GM21526 (cell line): ENCODE results near the gene PLCH2.

Experiments used
- ATAC-seq: cut with Tn5 transposase; IDR thresholded peaks from one replicate; pipeline ENCODE4 v1.9.1; 2021; ENCODE audit warnings: moderate library complexity; ENCODE audit not compliant: unreplicated experiment, low FRiP score

The PLCH2 gene

GRCh38 chr1:2526824-2527555, 50.9 kb downstream of the PLCH2 start:
- peak; percentile 27 for ATAC-seq

GRCh38 chr1:2527556-2527860, 51.4 kb downstream of the PLCH2 start:
- ATAC-seq: no peak

DNA sequence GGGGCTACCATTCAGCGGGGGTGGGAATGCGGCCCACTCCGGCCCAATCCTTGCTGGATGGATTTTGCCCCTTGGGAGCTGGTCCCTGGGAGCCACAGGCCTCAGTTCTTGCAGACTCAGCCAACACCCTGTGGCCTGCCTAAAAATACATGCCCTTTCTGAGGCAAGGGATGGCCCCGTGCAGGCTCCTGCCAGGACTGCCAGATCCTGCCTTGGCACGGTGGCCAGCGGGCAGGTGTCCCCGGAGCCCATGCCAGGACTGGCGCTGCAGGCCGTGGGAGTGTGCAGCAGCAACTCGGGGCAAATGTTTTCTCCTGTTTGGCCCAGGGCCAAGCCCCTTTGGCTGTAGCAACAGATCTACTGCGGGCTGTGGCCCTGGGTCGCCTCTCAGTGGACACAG, 51.9 kb downstream of the PLCH2 start:
- ATAC-seq: no peak

DNA sequence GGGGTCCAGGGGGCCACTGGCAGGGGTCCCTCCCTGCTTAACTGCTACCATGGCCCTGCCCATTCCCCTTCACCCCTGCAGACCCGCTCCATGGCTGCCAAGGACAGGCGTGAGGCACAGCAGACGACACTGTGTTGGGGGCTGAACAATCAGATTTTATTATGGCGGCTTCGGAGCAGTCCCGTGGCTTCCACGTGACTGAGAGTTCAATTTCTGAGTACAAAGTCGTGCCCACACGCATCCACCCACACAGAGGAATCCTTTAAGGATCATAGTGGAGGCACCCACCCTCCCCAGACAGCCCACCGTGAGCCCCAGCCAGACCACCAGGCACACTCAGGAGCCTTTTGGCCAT, 52.5 kb downstream of the PLCH2 start:
- no peak for ATAC-seq

DNA sequence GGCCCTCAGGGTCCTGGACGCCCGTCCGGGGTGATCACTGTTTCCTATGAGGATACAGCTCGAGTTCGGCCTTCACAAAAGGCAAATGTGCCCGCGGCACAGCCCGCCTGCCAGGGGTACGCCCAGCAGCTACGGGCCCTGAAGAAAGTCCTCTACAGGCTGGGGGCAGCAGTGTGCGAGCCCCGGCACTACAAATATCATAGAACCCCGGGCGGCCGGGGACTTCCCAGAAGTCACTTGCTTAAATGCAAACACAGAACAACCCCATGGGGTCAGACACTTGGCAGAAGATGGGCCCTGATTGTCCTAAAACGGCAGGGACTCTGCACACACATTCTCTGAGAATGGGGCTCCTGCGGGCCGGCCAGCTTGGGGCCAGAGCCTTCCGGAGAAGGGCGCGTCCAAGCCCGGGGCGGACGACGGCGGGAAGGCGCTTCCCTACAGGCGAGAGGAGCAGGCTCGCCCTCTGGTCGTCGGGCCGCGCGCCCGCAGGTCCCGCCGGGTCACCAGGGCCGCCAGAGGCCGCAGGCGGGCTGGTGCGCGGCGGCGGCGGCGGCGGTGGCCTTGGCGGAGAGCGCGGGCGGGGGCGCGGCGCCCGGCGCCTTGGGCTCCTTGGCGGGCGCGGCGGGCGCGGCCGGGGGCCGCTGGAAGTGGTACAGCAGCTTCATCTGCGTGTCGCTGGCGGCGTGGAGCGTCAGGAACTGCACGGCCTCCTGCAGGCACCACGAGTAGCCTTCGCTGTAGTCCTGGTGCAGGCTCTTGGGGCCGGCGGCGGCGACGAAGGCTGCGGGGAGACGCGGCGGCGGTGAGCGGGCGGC, 53.1 kb downstream of the PLCH2 start:
- ATAC-seq: no peak

DNA sequence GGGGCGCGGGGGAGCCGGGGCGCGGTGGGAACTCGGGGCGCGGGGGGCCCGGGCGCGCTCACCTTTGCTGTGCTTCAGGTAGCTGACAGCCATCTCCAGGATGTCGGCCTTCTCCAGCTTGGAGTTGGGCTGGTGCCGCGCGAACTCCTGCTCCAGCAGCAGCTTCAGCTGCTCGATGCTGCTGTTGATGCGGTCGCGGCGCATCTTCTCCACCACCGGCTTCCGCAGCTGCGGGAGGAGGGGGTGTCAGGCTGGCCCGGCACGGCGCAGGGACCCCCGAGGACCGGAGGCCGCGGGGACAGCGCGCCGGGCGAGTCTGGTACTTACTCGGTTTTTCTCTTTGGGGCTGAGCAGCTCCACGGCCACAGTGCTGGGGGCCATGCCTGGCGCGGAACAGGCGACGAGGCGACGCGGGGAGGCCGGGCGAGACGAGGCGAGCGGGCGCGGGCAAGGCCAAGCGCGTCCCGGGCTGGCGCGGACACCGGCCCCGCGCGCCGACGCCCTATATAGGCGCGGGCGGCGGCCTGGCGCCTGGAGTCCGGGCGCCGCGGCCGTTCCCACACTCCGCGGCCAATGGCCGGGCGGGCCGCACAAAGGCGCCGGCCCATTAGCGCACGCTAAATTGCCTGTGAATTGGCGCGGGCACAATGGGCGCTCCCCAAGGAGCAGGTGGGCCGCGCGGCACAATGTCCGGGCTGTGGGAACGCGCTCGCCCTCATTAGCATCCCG, 53.9 kb downstream of the PLCH2 start, which contains the start of gene HES5:
HES5 (minus strand) TSS at position 480 of the 729 bp plus-strand sequence; CDS start at position 381, 99 bp downstream.
- ATAC-seq: no peak

- no peak for ATAC-seq
Observed at GRCh38 chr1:2530513-2531361, 54.6 kb downstream of the PLCH2 start.

GRCh38 chr1:2532485-2533160, 56.5 kb downstream of the PLCH2 start:
- no peak for ATAC-seq

DNA sequence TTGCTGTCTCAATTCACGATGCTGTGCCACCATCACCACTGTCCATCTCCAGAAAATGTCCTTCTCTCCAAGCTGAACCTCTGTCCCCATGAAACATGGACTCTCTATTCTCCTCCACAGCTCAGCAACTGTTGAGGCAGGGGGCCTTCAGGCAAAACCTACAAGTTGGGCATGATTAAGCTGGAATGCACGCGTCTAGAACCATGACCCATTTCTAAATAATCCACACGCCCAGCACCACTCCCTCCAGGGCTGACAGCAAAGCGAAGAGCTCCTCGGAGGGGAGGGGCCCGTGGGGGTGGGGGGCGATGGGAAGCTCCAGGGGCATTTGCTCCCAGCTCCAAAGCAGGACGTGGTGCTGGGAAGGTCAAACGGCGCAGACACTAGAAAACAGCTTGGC, 57.3 kb downstream of the PLCH2 start:
- ATAC-seq: no peak

GRCh38 chr1:2534315-2534686, 58.2 kb downstream of the PLCH2 start:
- ATAC-seq: no peak

DNA sequence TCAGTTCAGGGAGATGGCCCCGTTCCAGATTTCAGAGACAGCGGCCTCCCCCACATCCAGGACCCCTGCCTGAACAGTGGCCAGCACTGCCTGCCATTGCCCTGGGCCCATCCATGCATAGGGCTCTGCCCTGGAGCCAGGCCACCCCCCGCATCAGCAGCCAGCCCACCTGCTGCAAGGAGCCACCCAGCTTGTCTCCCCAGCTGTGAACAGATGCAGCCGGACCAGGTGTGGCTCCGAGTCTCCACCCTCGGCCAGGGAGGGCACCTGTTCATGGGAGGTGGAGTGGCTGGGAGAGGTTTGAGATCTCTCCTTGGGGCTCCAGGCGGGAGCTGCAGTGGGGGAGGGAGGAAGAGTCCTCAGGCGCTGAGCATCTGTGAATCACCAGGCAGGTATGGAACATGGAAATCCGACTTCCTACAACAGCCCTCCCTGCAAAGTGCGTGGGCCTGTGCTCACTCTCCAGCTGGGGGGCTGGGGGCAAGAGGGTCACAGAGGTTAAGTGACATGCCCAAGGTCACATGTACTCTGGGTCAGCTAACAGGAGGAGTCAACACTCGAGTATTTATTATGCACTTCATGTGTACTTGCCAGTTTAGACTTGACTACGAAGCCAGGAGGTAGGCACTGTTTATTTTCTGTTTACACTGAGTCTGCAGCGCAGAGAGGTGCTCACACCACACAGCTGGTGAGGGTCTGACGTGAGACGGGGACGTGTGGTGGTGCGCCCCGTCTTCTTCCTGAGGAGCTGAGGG, 58.8 kb downstream of the PLCH2 start:
- ATAC-seq: no peak

GRCh38 chr1:2535455-2535854, 59.4 kb downstream of the PLCH2 start:
- no peak for ATAC-seq

DNA sequence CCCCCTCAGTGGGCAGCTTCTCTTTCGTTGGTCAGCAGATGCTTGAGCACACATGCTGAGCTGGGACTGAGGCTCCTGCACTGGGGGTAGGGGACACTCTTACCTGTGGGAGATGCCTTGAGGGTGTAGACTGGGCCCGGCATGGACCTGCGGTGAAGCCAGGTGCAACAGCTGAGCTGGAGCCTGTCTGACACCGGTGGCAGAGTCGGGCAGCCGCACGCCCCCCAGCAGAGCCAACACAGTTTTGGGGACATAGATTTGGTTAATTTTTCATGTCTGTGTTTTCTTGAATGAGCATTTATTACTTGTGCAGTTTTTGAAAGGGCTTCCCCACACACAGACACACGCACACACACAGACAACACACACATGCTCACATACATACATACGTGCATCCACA, 59.9 kb downstream of the PLCH2 start:
- no peak for ATAC-seq

GRCh38 chr1:2537784-2538115, 61.7 kb downstream of the PLCH2 start:
- ATAC-seq: no peak

DNA sequence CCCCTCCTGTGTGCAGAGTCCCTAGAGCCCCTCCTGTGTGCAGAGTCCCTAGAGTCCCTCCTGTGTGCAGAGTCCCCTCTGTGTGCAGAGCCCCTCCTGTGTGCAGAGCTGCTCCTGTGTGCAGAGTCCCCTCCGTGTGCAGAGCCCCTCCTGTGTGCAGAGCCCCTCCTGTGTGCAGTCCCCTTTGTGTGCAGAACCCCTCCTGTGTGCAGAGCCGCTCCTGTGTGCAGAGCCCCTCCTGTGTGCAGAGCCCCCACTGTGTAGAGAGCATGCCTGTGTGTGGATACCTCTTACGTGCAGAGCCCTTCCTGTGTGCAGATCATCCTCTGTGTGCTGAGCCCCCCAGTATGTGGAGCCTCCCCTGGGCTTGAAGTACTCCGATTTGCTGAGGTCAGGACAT, 62.3 kb downstream of the PLCH2 start:
- ATAC-seq: no peak

DNA sequence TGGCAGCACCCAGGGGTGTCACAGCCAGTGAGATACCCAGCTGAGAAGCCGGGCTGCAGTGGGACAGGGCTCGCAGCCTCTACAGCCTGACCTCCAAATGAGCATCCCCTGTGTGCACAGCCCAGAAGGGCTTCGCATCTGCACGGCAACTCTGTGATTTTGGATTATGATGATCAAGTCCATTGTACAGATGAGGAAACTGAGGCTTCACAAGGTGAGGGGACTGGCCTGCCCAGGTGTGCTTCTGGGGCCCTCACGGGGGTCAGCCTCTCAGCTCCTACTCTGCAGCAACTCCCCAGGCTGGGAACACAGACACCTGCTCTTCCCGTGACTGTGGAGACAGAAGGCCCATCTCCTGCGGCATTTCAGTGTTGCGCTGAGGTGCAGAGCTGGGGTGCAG, 62.8 kb downstream of the PLCH2 start:
- ATAC-seq: no peak

DNA sequence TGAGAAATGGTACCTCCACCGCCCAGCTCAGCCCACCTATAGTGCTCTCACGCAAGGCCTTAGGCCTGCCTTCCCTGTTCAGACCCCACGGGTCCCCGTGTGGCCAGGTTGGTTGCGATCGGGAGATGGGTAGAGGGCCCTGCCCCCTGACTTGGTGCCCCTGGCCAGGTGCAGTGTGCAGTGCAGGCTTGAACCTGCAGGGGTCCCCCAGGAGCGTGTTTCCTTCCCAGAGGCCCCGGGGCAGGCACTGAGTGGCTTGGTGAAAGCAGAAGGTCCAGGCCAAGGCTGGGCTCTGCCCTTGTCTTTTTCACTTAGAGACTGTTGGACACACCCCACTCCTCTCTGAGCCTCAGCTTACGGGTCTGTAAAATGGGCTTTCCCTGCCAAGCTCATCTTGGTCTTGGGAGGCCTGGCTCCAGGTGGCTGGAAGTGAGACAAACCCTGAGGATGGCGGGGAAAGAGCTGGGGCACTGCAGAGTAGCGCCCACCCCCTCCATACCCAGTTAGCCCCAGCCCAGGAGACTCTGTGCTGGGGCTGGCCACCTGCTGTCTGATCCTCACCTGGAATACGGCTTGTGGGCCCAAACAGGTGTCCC, 63.3 kb downstream of the PLCH2 start:
- no peak for ATAC-seq

DNA sequence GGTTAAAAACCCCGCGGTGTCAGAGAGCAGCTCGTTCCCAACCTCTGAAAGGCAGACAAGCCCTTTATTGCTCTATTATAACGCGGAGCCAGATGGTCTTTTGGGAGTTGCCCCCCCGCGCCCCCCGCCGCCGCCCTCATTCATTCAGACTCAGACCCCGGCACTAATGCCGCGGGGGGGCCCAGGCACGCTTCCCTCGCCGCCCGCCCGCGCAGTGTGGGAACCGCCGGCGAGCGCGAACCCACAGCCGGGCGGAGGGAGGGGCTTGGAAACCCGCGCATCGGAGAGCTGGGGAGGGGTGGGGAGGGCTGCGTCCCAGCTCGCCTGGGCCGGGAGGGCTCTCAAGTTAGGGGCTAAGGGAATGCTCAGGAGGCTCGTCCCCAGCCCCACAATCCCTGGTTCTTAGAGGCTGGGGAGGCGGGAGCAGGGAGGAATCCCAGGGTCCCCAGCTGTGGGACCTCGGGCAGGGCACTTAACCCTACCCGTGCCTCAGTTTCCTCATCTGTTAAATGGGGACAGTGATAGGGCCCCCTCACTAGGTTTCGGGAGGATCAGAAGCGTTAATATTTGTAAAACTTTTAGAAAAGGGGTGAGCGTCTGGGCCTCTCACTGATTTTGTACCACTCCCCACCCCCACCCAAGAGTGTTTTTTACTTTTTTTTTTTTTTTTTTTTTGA, 64.9 kb downstream of the PLCH2 start:
- ATAC-seq: no peak
